ENCODE measurements around the gene BRCA2. TPM values are rescaled to one million over a fixed set of nuclear protein-coding genes. Genes with fewer than 3 reads are reported as not detected.

Gene BRCA2
- total RNA-seq, 5 donors from 2014 or later (not counting 1 experiment from before 2014, with no cell fraction given), result 2.2 to 4.7 (median 3.1) TPM

- ATAC-seq (replicated peaks in 1 of 4), result peak in 1 of 4 experiments; percentile 58
- Histone ChIP-seq H3K27me3 (replicated peaks in 1 of 2; ENCODE audit: control insufficient read depth in 2 of 2, extremely low read depth in 1 of 2, insufficient read depth in 2 of 2, low read length in 1 of 2) (no peaks in the 10 kb centered on the region), H3K27ac (ENCODE audit: low read length) (no peak overlapping the region), H3K4me1 (ENCODE audit: control insufficient read depth in 1 of 2, extremely low read depth in 1 of 2, insufficient read depth in 2 of 2, low read length in 2 of 2) (peaks cover 4% of the 10 kb centered on the region in 2 experiments), H3K9me3 (no peaks in the 10 kb centered on the region), H3K4me3 (ENCODE audit: control insufficient read depth in 1 of 2, extremely low read depth in 1 of 2, low read length in 1 of 2) (no peak overlapping the region), H3K36me3 (ENCODE audit: control insufficient read depth in 2 of 2, extremely low read depth in 1 of 2, insufficient read depth in 1 of 2, low read length in 1 of 2) (no peaks in the 10 kb centered on the region)
- Mint-ChIP-seq H3K36me3 (no peaks in the 10 kb centered on the region), H3K27ac (no peak overlapping the region), H3K9me3 (no peaks in the 10 kb centered on the region), H3K4me3 (no peak overlapping the region), H3K27me3 (no peaks in the 10 kb centered on the region), H3K4me1 (peaks cover 3 to 10% (median 7%) of the 10 kb centered on the region in 3 donors)
- no peak for DNase-seq
- ChIA-PET POLR2A (interaction anchor here in 1 of 2 donors (0.7 kb wide), 1 partner anchor 17 kb away, joined by 3 read pairs; no protein-coding TSS in a partner anchor), CTCF (interaction anchor here in 1 of 2 donors (0.5 to 0.9 kb wide), 2 partner anchors 196 to 255 kb away, joined by 3 to 4 read pairs; no protein-coding TSS in a partner anchor)
Observed at GRCh38 chr13:32385410-32385809, 70.1 kb downstream of the BRCA2 start.

GRCh38 chr13:32390048-32390447 is 74.7 kb downstream of the BRCA2 start:
- peak overlapping the region in 1 of 2 donors; percentile 52 for H3K27ac Mint-ChIP-seq

GRCh38 chr13:32390484-32390883 is 75.2 kb downstream of the BRCA2 start:
- DNase-seq (no peak), ATAC-seq (replicated peaks in 1 of 4) (peak in 1 of 4 experiments; percentile 46)
- Histone ChIP-seq H3K36me3 (ENCODE audit: control insufficient read depth in 2 of 2, extremely low read depth in 1 of 2, insufficient read depth in 1 of 2, low read length in 1 of 2) (no peaks in the 10 kb centered on the region), H3K4me1 (ENCODE audit: control insufficient read depth in 1 of 2, extremely low read depth in 1 of 2, insufficient read depth in 2 of 2, low read length in 2 of 2) (peaks cover 6 to 7% of the 10 kb centered on the region in 2 experiments), H3K27me3 (replicated peaks in 1 of 2; ENCODE audit: control insufficient read depth in 2 of 2, extremely low read depth in 1 of 2, insufficient read depth in 2 of 2, low read length in 1 of 2) (no peaks in the 10 kb centered on the region), H3K9me3 (no peaks in the 10 kb centered on the region), H3K27ac (ENCODE audit: low read length) (no peak overlapping the region), H3K4me3 (ENCODE audit: control insufficient read depth in 1 of 2, extremely low read depth in 1 of 2, low read length in 1 of 2) (no peak overlapping the region)
- no peaks in the 10 kb centered on the region for H3K36me3 Mint-ChIP-seq
- H3K4me1 Mint-ChIP-seq, result peaks cover 9 to 25% (median 17%) of the 10 kb centered on the region in 3 donors
- POLR2A ChIA-PET, result interaction anchor here in 1 of 2 donors (0.6 kb wide), 1 partner anchor 27 kb away, joined by 3 read pairs; no protein-coding TSS in a partner anchor
- H3K4me3 Mint-ChIP-seq, result peak overlapping the region in 1 of 3 donors; percentile 4
- no CpG with 5 or more reads among the region's 1 CpG for WGBS (ENCODE audit: insufficient coverage)
- CTCF ChIA-PET, result interaction anchor here in 1 of 2 donors (0.6 kb wide), 1 partner anchor 13 kb away, joined by 3 read pairs; no protein-coding TSS in a partner anchor
- no peak overlapping the region for H3K27ac Mint-ChIP-seq
- no peaks in the 10 kb centered on the region for H3K27me3 Mint-ChIP-seq
- no peaks in the 10 kb centered on the region for H3K9me3 Mint-ChIP-seq

More at GRCh38 chr13:32390048-32390447, 74.7 kb downstream of the BRCA2 start:
- WGBS (ENCODE audit: insufficient coverage), result no CpG with 5 or more reads among the region's 4 CpGs
- ChIA-PET CTCF (interaction anchor here in 1 of 2 donors (0.6 kb wide), 1 partner anchor 12 kb away, joined by 3 read pairs; no protein-coding TSS in a partner anchor), POLR2A (interaction anchor here in 1 of 2 donors (0.7 kb wide), 1 partner anchor 1182 kb away, joined by 6 read pairs; no protein-coding TSS in a partner anchor)
- DNase-seq, result peak in 1 of 35 experiments; percentile 43
- H3K4me1 Mint-ChIP-seq, result peaks cover 9 to 25% (median 17%) of the 10 kb centered on the region in 3 donors
- no peak overlapping the region for H3K4me3 ChIP-seq (ENCODE audit: control insufficient read depth in 1 of 2, extremely low read depth in 1 of 2, low read length in 1 of 2)
- H3K27me3 Mint-ChIP-seq, result no peaks in the 10 kb centered on the region
- no peaks in the 10 kb centered on the region for H3K9me3 ChIP-seq
- peak; percentile 51 to 82 (median 62) for ATAC-seq (replicated peaks in 1 of 4)
- H3K27me3 ChIP-seq (replicated peaks in 1 of 2; ENCODE audit: control insufficient read depth in 2 of 2, extremely low read depth in 1 of 2, insufficient read depth in 2 of 2, low read length in 1 of 2), result no peaks in the 10 kb centered on the region
- H3K27ac ChIP-seq (ENCODE audit: low read length), result no peak overlapping the region
- no peaks in the 10 kb centered on the region for H3K36me3 ChIP-seq (ENCODE audit: control insufficient read depth in 2 of 2, extremely low read depth in 1 of 2, insufficient read depth in 1 of 2, low read length in 1 of 2)
- peaks cover 8 to 10% of the 10 kb centered on the region in 2 experiments for H3K4me1 ChIP-seq (ENCODE audit: control insufficient read depth in 1 of 2, extremely low read depth in 1 of 2, insufficient read depth in 2 of 2, low read length in 2 of 2)
- peak overlapping the region in 1 of 3 donors; percentile 4 for H3K4me3 Mint-ChIP-seq
- H3K9me3 Mint-ChIP-seq, result no peaks in the 10 kb centered on the region
- H3K36me3 Mint-ChIP-seq, result no peaks in the 10 kb centered on the region

- Mint-ChIP-seq H3K9me3 (no peaks in the 10 kb centered on the region), H3K4me3 (no peak overlapping the region), H3K4me1 (peaks cover 9 to 25% (median 17%) of the 10 kb centered on the region in 3 donors), H3K27ac (no peak overlapping the region), H3K36me3 (no peaks in the 10 kb centered on the region), H3K27me3 (no peaks in the 10 kb centered on the region)
- ATAC-seq (replicated peaks in 1 of 4) (no peak), DNase-seq (no peak)
- Histone ChIP-seq H3K9me3 (no peaks in the 10 kb centered on the region), H3K36me3 (ENCODE audit: control insufficient read depth in 2 of 2, extremely low read depth in 1 of 2, insufficient read depth in 1 of 2, low read length in 1 of 2) (no peaks in the 10 kb centered on the region), H3K27me3 (replicated peaks in 1 of 2; ENCODE audit: control insufficient read depth in 2 of 2, extremely low read depth in 1 of 2, insufficient read depth in 2 of 2, low read length in 1 of 2) (no peaks in the 10 kb centered on the region), H3K4me3 (ENCODE audit: control insufficient read depth in 1 of 2, extremely low read depth in 1 of 2, low read length in 1 of 2) (no peak overlapping the region), H3K27ac (ENCODE audit: low read length) (no peak overlapping the region), H3K4me1 (ENCODE audit: control insufficient read depth in 1 of 2, extremely low read depth in 1 of 2, insufficient read depth in 2 of 2, low read length in 2 of 2) (peaks cover 6 to 7% of the 10 kb centered on the region in 2 experiments)
- ChIA-PET CTCF (no interaction called here), POLR2A (interaction anchor here in 1 of 2 donors (0.6 kb wide), 1 partner anchor 27 kb away, joined by 3 read pairs; no protein-coding TSS in a partner anchor)
- 91% methylated on average over 3 of the region's 4 CpGs for WGBS (ENCODE audit: insufficient coverage)
Observed at GRCh38 chr13:32391101-32391619, 75.9 kb downstream of the BRCA2 start.

- peaks cover 0 to 41% of the 10 kb centered on the region in 2 donors for H3K36me3 ChIP-seq (ENCODE audit: control insufficient read depth in 2 of 2, extremely low read depth in 1 of 2, insufficient read depth in 1 of 2, low read length in 1 of 2)
- Mint-ChIP-seq H3K9me3 (no peaks in the 10 kb centered on the region), H3K4me3 (no peak overlapping the region), H3K27me3 (no peaks in the 10 kb centered on the region), H3K36me3 (peaks cover 49% of the 10 kb centered on the region), H3K4me1 (peaks cover 2 to 5% (median 5%) of the 10 kb centered on the region in 3 donors), H3K27ac (no peak overlapping the region)
- no CpG with 5 or more reads among the region's 4 CpGs for WGBS (ENCODE audit: insufficient coverage)
- no peak for DNase-seq
- no peak overlapping the region for H3K4me3 ChIP-seq (ENCODE audit: control insufficient read depth in 1 of 2, extremely low read depth in 1 of 2, low read length in 1 of 2)
- no peak for ATAC-seq (replicated peaks in 1 of 4)
- peaks cover 0 to 4% of the 10 kb centered on the region in 2 experiments for H3K4me1 ChIP-seq (ENCODE audit: control insufficient read depth in 1 of 2, extremely low read depth in 1 of 2, insufficient read depth in 2 of 2, low read length in 2 of 2)
- CTCF ChIA-PET, result no interaction called here
- no peaks in the 10 kb centered on the region for H3K9me3 ChIP-seq
- no peaks in the 10 kb centered on the region for H3K27me3 ChIP-seq (replicated peaks in 1 of 2; ENCODE audit: control insufficient read depth in 2 of 2, extremely low read depth in 1 of 2, insufficient read depth in 2 of 2, low read length in 1 of 2)
- POLR2A ChIA-PET, result no interaction called here
- H3K27ac ChIP-seq (ENCODE audit: low read length), result no peak overlapping the region
Observed at GRCh38 chr13:32403108-32403507, 87.8 kb downstream of the BRCA2 start.

- peak overlapping the region in 1 of 3 donors; percentile 62 for H3K4me3 Mint-ChIP-seq
- ATAC-seq (replicated peaks in 1 of 4), result no peak
- Histone ChIP-seq H3K4me1 (ENCODE audit: control insufficient read depth in 1 of 2, extremely low read depth in 1 of 2, insufficient read depth in 2 of 2, low read length in 2 of 2) (peaks cover 2 to 4% of the 10 kb centered on the region in 2 experiments), H3K27ac (ENCODE audit: low read length) (no peak overlapping the region), H3K27me3 (replicated peaks in 1 of 2; ENCODE audit: control insufficient read depth in 2 of 2, extremely low read depth in 1 of 2, insufficient read depth in 2 of 2, low read length in 1 of 2) (no peaks in the 10 kb centered on the region), H3K36me3 (ENCODE audit: control insufficient read depth in 2 of 2, extremely low read depth in 1 of 2, insufficient read depth in 1 of 2, low read length in 1 of 2) (peaks cover 0 to 31% of the 10 kb centered on the region in 2 donors), H3K4me3 (ENCODE audit: control insufficient read depth in 1 of 2, extremely low read depth in 1 of 2, low read length in 1 of 2) (no peak overlapping the region), H3K9me3 (no peaks in the 10 kb centered on the region)
- 58% methylated on average over 4 of the region's 6 CpGs for WGBS (ENCODE audit: insufficient coverage)
- no peaks in the 10 kb centered on the region for H3K9me3 Mint-ChIP-seq
- ChIA-PET CTCF (interaction anchor here in 1 of 2 donors (0.9 kb wide), 1 partner anchor 21 kb away, joined by 6 read pairs; no protein-coding TSS in a partner anchor), POLR2A (interaction anchor here in 1 of 2 donors (1.0 to 2.0 kb wide), 2 partner anchors 10 to 15 kb away, joined by 3 to 5 read pairs; no protein-coding TSS in a partner anchor)
- peak overlapping the region in 1 of 2 donors; percentile 29 for H3K27ac Mint-ChIP-seq
- peaks cover 25 to 34% (median 31%) of the 10 kb centered on the region in 3 donors for H3K4me1 Mint-ChIP-seq
- peaks cover 53% of the 10 kb centered on the region for H3K36me3 Mint-ChIP-seq
- H3K27me3 Mint-ChIP-seq, result no peaks in the 10 kb centered on the region
- DNase-seq, result no peak
Observed at GRCh38 chr13:32407854-32408253, 92.5 kb downstream of the BRCA2 start.

All from T-cell (primary cell).